Left renal pelvis (tissue), 4 donors: ENCODE data around the gene SLC2A10. TPM values are rescaled to one million over a fixed set of nuclear protein-coding genes. Genes with fewer than 3 reads are reported as not detected.

Experiments
- DNase-seq, 4 donors: peaks; one replicate each; pipeline ENCODE4 v3.0.0-alpha.2; 2013; ENCODE audit warnings: low read depth in 4 of 4, low spot score in 3 of 4
- polyA plus RNA-seq, 4 donors: library from polyadenylated mRNA; unstranded; fragments of 120-200 nt; gene quantifications; one replicate each; pipeline ENCODE4 v1.2.1, GENCODE V29; 2013; ENCODE audit not compliant: insufficient read length in 4 of 4

The SLC2A10 gene
- polyA plus RNA-seq, 4 donors = 16.0 to 32.2 (median 16.6) TPM

DNA sequence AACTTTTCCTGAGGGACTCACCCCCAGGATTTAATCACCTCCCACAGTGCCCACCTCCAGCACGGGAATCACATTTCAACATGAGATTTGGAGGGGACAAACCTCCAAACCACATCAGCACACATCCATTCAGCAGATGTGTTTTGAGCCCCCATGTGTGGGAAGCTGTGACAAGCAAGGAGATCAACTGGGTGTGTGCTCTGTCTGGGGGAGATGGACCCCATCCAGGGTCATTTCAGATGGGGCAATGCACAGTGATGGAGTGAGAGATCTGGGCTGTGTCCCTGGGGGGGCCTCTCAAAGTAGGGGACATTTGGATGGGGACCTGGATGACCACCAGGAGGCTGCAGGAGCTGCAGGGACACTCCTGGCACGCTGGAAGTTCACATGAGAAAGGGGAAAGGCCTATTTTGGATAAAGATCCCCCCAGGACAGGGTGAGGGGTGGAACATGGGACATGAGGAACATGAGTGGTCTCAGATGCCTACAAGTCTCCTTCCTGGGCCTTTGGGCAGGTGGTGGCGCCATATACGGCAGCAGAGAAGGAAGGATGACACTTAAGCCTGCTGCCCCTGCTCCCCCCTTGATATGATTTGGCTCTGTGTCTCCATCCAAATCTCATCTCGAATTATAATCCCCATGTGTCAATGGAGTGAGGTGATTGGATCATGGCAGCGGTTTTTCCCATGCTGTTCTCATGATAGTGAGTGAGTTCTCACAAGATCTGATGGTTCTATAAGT, 49.6 kb downstream of the SLC2A10 start:
- no peak for DNase-seq

DNA sequence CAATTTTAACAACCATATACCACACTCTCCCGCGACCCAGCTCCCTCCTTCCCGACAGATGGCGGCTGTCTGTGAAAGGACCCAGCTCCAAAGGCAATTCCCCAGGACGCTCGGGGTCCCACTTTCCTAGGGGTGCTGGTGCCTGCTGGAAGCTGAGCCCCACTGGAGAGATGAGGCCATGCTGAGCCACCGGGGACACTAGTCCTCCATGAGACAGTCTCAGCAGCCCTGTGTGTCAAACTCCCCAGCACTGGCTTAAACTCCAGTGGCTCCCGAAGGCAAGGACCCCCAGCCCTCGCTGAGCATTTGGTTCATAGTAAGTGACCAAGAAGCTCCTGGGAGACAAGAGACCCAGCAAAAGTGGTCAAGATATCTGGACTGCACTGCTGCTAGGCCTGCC, 52.1 kb downstream of the SLC2A10 start:
- no peak for DNase-seq

DNA sequence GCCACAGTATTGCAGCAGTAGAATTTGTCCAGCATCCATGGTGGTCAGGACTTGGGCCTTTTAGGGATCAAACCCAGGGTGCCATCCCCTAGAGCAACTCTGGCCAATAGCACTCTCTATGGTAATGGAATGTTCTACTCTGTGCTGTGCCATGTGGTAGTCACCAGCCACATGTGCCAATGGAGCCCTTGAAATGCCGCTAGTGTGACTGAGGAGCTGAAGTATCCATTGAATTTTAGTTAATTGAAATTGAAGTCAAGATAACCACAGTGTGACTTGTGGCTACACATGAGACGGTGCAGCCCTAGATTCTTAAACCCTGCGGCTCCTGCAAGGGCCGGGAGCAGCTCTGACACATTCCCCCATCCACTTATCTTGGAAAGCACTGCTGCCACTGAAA, 54.6 kb downstream of the SLC2A10 start:
- no peak for DNase-seq

- no peak for DNase-seq
Observed at GRCh38 chr20:46765506-46766120, 56.2 kb downstream of the SLC2A10 start.

DNA sequence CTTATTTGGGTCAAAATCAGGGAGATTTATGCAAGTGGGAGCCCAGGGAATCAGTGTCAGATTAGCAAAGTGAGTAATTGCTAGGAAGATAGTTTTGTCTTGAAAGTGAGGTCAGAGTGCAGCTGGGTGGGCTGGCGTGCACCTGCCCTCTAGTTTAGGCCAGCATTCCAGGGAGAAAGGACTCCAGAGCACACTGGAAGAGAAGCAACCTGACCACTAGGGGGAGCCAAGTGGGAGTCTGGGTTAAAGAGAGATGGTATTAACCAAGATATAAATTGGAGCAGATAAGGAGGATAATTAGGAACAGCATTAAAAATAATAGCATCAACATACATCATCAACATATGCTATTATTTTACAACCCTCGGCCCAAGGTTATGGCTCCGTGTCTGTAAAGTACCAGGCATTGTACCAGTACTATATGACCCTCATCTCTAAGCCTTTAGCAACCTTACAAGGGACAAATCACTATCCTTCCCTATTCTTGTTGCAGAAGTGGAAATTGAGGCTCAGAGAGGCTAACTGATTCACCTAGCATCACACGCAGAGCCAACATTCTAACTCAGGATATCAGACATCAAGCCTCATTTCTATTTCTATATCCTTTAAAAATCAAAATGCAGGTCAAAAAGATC, 57.8 kb downstream of the SLC2A10 start:
- no peak for DNase-seq

- no peak for DNase-seq
Observed at GRCh38 chr20:46770330-46771194, 61.1 kb downstream of the SLC2A10 start.

- DNase-seq = no peak
Observed at GRCh38 chr20:46771195-46771588, 61.7 kb downstream of the SLC2A10 start.

DNA sequence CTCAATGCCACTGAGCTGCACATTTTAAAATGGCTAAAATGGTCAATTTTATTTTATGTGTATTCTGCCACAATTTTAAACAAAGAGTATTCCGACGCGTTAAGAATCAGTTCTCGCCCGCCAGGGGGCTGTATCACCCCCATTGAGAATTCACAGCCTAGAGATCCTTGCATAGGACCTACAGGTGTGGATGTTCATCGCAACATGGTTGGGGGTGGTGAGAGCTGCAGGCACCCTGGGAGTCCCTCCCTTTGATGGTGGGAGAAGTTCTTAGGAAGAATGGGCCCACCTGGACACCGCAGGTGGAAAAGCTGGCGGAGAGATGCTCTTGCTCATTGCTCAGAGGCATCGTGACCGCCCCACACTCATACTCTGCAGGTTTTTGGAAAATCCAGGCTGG, 63.5 kb downstream of the SLC2A10 start:
- no peak for DNase-seq

DNA sequence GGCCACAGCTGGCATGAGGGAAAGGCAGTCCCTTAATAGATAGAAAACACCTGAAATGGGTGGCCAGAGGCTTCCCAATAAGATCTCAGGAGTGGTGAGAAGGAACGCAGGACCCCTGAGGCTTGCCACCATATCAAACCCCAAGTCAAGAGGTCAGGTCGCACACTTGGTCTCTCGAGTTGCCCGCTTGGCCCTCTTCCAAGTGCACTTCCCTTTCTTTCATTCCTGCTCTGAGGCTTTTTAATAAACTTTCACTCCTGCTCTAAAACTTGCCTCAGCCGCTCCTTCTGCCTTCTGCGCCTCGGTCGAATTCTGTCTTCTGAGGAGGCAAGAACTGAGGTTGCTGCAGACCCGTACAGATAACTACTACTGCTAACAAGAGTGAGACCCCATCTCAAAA, 64.2 kb downstream of the SLC2A10 start:
- DNase-seq = no peak

GRCh38 chr20:46774236-46774635, 64.8 kb downstream of the SLC2A10 start:
- no peak for DNase-seq

DNA sequence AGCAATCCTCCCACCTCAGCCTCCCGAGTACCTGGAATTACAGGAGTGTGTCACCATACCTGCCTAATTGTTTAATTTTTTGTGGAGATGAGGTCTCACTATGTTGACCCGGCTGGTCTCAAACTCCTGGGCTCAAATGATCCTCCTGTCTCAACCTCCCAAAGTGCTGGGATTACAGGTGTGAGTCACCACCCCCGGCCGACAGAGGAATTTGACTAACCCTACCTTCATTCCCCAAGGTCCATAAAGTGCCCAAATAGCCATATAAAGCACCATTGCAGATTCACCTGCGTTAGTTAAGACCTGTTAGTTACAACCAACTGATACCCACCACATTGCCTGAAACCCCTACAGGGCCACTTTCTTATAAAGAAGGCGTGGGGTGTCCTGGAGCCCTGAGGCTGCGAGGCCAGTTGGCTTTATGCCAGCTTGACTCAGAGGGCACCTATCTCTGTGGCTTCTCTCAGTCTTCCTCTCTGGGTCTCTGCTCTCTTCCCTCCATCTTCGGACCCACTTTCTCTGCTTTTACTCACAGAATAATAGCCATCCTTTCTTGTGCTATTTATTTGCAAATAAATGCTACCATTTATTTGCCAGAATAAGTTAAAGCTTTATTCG, 65.6 kb downstream of the SLC2A10 start:
- no peak for DNase-seq

- no peak for DNase-seq
Observed at GRCh38 chr20:46775806-46776205, 66.4 kb downstream of the SLC2A10 start.

GRCh38 chr20:46777331-46777730, 67.9 kb downstream of the SLC2A10 start:
- DNase-seq = no peak

- DNase-seq = no peak
Observed at GRCh38 chr20:46779831-46780230, 70.4 kb downstream of the SLC2A10 start.

GRCh38 chr20:46784436-46785127, 75.1 kb downstream of the SLC2A10 start:
- DNase-seq = no peak

Other genes with a start within 250 kb of the SLC2A10 start
- gene ZNF334, start 196.1 kb upstream of the SLC2A10 start, polyA plus RNA-seq = 10 to 100 TPM; 23.3 to 38.9 (median 31.5) TPM
- gene OCSTAMP, start 159.0 kb upstream of the SLC2A10 start, polyA plus RNA-seq = not detected
- 10 to 100 TPM in 3 of 4 donors, 1 to 10 TPM in 1; 7.1 to 19.8 (median 14.3) TPM for gene SLC13A3, start 58.2 kb upstream of the SLC2A10 start, polyA plus RNA-seq
- gene TP53RK, start 20.2 kb upstream of the SLC2A10 start, polyA plus RNA-seq = 10 to 100 TPM; 14.6 to 19.0 (median 15.5) TPM
- gene EYA2, start 185.2 kb downstream of the SLC2A10 start, polyA plus RNA-seq = 10 to 100 TPM in 1 of 4 donors, 1 to 10 TPM in 2, under 1 TPM in 1; 0.87 to 20.5 (median 1.8) TPM